Pancreas (tissue), 10 donors: ENCODE data around the gene CLEC14A. TPM values are rescaled to one million over a fixed set of nuclear protein-coding genes. Genes with fewer than 3 reads are reported as not detected.
A peak's percentile ranks its signal among the peaks of the same experiment; 100 is the strongest.

ENCODE experiments used
- ATAC-seq, 4 donors: fragments of 200-7000 bp; cut with Tn5 transposase; one replicate each; pipeline versions ENCODE4 v1.8.0 to v1.9.1; 2020; ENCODE audit warnings: mild to moderate bottlenecking in 4 of 4, moderate library complexity in 4 of 4
- DNase-seq, 6 donors: peaks; one replicate each; pipeline ENCODE4 v3.0.0-alpha.2; 2020
- FAIRE-seq: peaks from 2 replicates; lab custom pipeline; 2012; peaks lifted over from hg19 to GRCh38; lab: Jason Lieb, UNC
- H3K27ac ChIP-seq, 4 donors: fragments of 200-600 bp; sonication (generic); 1 replicate in 3 of 4; 2 replicates in 1 of 4; pipeline versions ENCODE4 v1.5.0 to v1.8.0; 2020
- H3K27me3 ChIP-seq, 4 donors: fragments of 200-600 bp; one replicate each; pipeline ENCODE4 v1.8.0; 2021
- H3K36me3 ChIP-seq, 3 donors: fragments of 200-600 bp; sonication (generic) in 1 of 3; one replicate each; pipeline versions ENCODE4 v1.5.0 to v1.8.0; 2020 to 2021
- H3K4me1 ChIP-seq, 3 donors: fragments of 200-600 bp; one replicate each; pipeline ENCODE4 v1.8.0; 2021
- H3K4me3 ChIP-seq, 4 donors: fragments of 200-600 bp; sonication (generic) in 2 of 4; one replicate each; pipeline versions ENCODE4 v1.5.0 to v1.8.0; 2020 to 2021
- H3K9me3 ChIP-seq, 4 donors: fragments of 200-600 bp; one replicate each; pipeline ENCODE4 v1.8.0; 2021
- CTCF ChIP-seq, 4 donors: fragments of 200-600 bp; sonication (generic) in 3 of 4; IDR thresholded peaks; one replicate each; pipeline versions ENCODE4 v1.5.0 to v1.8.0; 2021; ENCODE audit warnings: antibody characterized with exemption in 4 of 4
- WGBS, 2 donors: extraction: QIAGEN DNeasy Blood & Tissue Kit; methylation state at CpG; one replicate each; pipeline ENCODE4 v1.1.7; 2013; 5-methylcytosine and 5-hydroxymethylcytosine counted together
- intact Hi-C, 3 donors: fragments of 100-400 bp; cut with DNase I; formaldehyde crosslinking; loops; one replicate each; pipeline versions ENCODE4 v1.11.1 to v1.14.2; 2022
- polyA plus RNA-seq, 2 donors: library from polyadenylated mRNA; stranded (reverse); fragments of 200-250 nt; gene quantifications; one replicate each; pipeline ENCODE4 v1.2.3, GENCODE V29; 2013
- total RNA-seq, 6 donors: library from RNA; stranded (reverse); fragmentation: NEBNext Ultra II Directional in 4 of 6; extraction: Animal tissue kit (Norgen Biotek cat#: 25700) in 4 of 6; gene quantifications; one replicate each; pipeline versions ENCODE4 v1.2.1 to v1.2.4, GENCODE V29; 2021 to 2023
- donor health status: healthy with polysubstance abuse.
- donor health status: DM: no; HTN: no; CAD: no; lungs with moderate emphysema.
- donor health status: DM: no; HTN: no; CAD: no.
- donor health status: control.
- donor health status: control.
- donor health status: Bipolar disorder and iron deficiency.
- donor health status: DM: yes; HTN: yes; CAD: no.
- donor health status: DM: no; HTN: no; CAD: no.
- donor health status: DM: no; HTN: no; CAD: no.
- donor health status: DM: yes; HTN: yes; CAD: no.

CLEC14A gene
- total and polyA plus RNA-seq, 8 donors = 2.6 to 7.5 (median 3.5) TPM

GRCh38 chr14:38291681-38292467, 36.0 kb upstream of the CLEC14A start:
- Histone ChIP-seq H3K4me1 (peaks cover 0 to 4% (median 3%) of the 10 kb centered on the region in 3 donors), H3K9me3 (no peaks in the 10 kb centered on the region), H3K36me3 (no peaks in the 10 kb centered on the region), H3K4me3 (no peak overlapping the region), H3K27ac (no peak overlapping the region), H3K27me3 (no peaks in the 10 kb centered on the region)
- FAIRE-seq (no peak), DNase-seq (no peak), ATAC-seq (no peak)
- intact Hi-C loops = no loop called here
- no peak for TF ChIP-seq CTCF (IDR thresholded peaks at IDR 0.05)

- H3K27ac ChIP-seq = no peak overlapping the region
- 3 to 6% methylated on average over 5 of the region's 5 CpGs for WGBS, 2 donors
- FAIRE-seq (no peak), ATAC-seq (peak; percentile 73 to 97 (median 90)), DNase-seq (peak in 1 of 6 donors; percentile 17)
- H3K36me3 ChIP-seq = no peaks in the 10 kb centered on the region
- H3K4me3 ChIP-seq = no peak overlapping the region
- H3K27me3 ChIP-seq = no peaks in the 10 kb centered on the region
- peaks cover 0 to 4% (median 3%) of the 10 kb centered on the region in 3 donors for H3K4me1 ChIP-seq
- no peak for TF ChIP-seq CTCF (IDR thresholded peaks at IDR 0.05)
- no peaks in the 10 kb centered on the region for H3K9me3 ChIP-seq
- intact Hi-C loops = no loop called here
Observed at GRCh38 chr14:38290601-38291188, 34.8 kb upstream of the CLEC14A start.

GRCh38 chr14:38286452-38286851, 30.6 kb upstream of the CLEC14A start:
- Histone ChIP-seq H3K4me1 (peaks cover 0 to 4% (median 3%) of the 10 kb centered on the region in 3 donors), H3K36me3 (no peaks in the 10 kb centered on the region), H3K27me3 (no peaks in the 10 kb centered on the region), H3K9me3 (no peaks in the 10 kb centered on the region), H3K27ac (no peak overlapping the region), H3K4me3 (no peak overlapping the region)
- intact Hi-C loops = no loop called here
- TF ChIP-seq CTCF (IDR thresholded peaks at IDR 0.05) = no peak
- ATAC-seq (no peak), DNase-seq (no peak), FAIRE-seq (no peak)

- Histone ChIP-seq H3K27ac (no peak overlapping the region), H3K4me3 (no peak overlapping the region), H3K27me3 (no peaks in the 10 kb centered on the region), H3K9me3 (no peaks in the 10 kb centered on the region), H3K4me1 (peaks cover 0 to 3% (median under 1%) of the 10 kb centered on the region in 3 donors), H3K36me3 (no peaks in the 10 kb centered on the region)
- 17 to 21% methylated on average over 2 of the region's 2 CpGs for WGBS, 2 donors
- intact Hi-C loops = no loop called here
- FAIRE-seq = no peak
- ATAC-seq = no peak
- DNase-seq = no peak
- TF ChIP-seq CTCF (IDR thresholded peaks at IDR 0.05) = no peak
Observed at GRCh38 chr14:38285962-38286361, 30.1 kb upstream of the CLEC14A start.

- Histone ChIP-seq H3K27me3 (no peaks in the 10 kb centered on the region), H3K9me3 (no peaks in the 10 kb centered on the region), H3K4me1 (no peaks in the 10 kb centered on the region), H3K27ac (no peak overlapping the region), H3K4me3 (no peak overlapping the region), H3K36me3 (no peaks in the 10 kb centered on the region)
- intact Hi-C loops = no loop called here
- ATAC-seq = no peak
- FAIRE-seq = no peak
- DNase-seq = no peak
- no peak for TF ChIP-seq CTCF (IDR thresholded peaks at IDR 0.05)
Observed at GRCh38 chr14:38282936-38283335, 27.0 kb upstream of the CLEC14A start.
